ENCODE measurements around the gene CIAO3. TPM values are rescaled to one million over a fixed set of nuclear protein-coding genes. Genes with fewer than 3 reads are reported as not detected.
A peak's percentile ranks its signal among the peaks of the same experiment; 100 is the strongest.

Gene CIAO3
- total and polyA plus RNA-seq, 10 of the 15 experiments (the other 5 are each of a cell fraction or from before 2014, with no cell fraction given), result 1.4 to 37.5 (median 30.8) TPM

DNA sequence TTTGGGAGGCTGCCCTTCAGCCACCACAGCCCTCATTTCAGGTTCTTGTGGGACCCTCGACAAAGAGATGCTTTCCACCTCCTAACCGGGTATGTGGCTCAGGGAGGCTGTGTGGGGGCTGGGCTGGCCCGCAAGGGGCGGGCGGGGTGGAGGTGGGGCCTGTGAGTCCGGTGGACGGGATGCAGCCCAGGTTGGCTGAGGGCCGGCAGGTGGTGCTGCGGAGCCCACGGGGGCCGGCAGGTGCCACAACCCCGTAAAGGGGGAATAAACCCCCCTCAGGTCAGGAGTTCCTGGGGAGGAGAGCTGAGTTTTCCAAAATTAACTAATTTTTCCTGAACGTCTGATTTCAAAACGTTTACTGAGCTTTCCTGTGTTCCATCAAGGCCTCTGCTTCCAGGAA lies 4.9 kb upstream of the CIAO3 start:
- Histone ChIP-seq H3K9ac (ENCODE audit: control insufficient read depth, insufficient read depth, low read length) (no peak overlapping the region), H3K36me3 (ENCODE audit: control insufficient read depth in 2 of 2, insufficient read depth in 2 of 2, low read length in 1 of 2) (no peaks in the 10 kb centered on the region), H3K4me2 (ENCODE audit: control insufficient read depth, insufficient read depth) (no peak overlapping the region), H3K79me2 (ENCODE audit: control insufficient read depth, insufficient read depth, low read length) (no peaks in the 10 kb centered on the region), H3K4me1 (ENCODE audit: control insufficient read depth, insufficient read depth, low read length) (no peaks in the 10 kb centered on the region; the same call in 1 of the 2 replicates), H3K27me3 (replicated peaks in 1 of 2; ENCODE audit: control insufficient read depth in 2 of 2, insufficient read depth in 2 of 2, low read length in 1 of 2) (no peaks in the 10 kb centered on the region), H2AFZ (ENCODE audit: control insufficient read depth, low read depth, low read length) (no peak overlapping the region), H3K9me3 (replicated peaks; ENCODE audit: control insufficient read depth, insufficient read depth, low read length) (no peaks in the 10 kb centered on the region), H3K27ac (ENCODE audit: control insufficient read depth, insufficient read depth) (no peak overlapping the region), H3K4me3 (no peak overlapping the region), H4K20me1 (ENCODE audit: control insufficient read depth, insufficient read depth) (no peaks in the 10 kb centered on the region)
- ChIA-PET SMC1A (ENCODE audit: uncharacterized antibody, unreplicated experiment) (no interaction called here), RAD21 (ENCODE audit: unreplicated experiment) (no interaction called here), POLR2A (interaction anchor here (0.8 kb wide), 1 partner anchor 14 kb away, joined by 3 read pairs; no protein-coding TSS in a partner anchor), CTCF (interaction anchor here (0.6 to 2.4 kb wide), 3 partner anchors 33 to 43 kb away, joined by 3 to 5 read pairs (median 4); partner anchors contain the start of genes CHTF18 and RPUSD1)
- peak; percentile 66 for ATAC-seq
- peak; percentile 13; the same call in 1 of the 2 replicates for TF ChIP-seq SMC3 (IDR thresholded peaks at IDR 0.05; ENCODE audit: borderline replicate concordance, low read length)
- TF ChIP-seq, protein P1, sequence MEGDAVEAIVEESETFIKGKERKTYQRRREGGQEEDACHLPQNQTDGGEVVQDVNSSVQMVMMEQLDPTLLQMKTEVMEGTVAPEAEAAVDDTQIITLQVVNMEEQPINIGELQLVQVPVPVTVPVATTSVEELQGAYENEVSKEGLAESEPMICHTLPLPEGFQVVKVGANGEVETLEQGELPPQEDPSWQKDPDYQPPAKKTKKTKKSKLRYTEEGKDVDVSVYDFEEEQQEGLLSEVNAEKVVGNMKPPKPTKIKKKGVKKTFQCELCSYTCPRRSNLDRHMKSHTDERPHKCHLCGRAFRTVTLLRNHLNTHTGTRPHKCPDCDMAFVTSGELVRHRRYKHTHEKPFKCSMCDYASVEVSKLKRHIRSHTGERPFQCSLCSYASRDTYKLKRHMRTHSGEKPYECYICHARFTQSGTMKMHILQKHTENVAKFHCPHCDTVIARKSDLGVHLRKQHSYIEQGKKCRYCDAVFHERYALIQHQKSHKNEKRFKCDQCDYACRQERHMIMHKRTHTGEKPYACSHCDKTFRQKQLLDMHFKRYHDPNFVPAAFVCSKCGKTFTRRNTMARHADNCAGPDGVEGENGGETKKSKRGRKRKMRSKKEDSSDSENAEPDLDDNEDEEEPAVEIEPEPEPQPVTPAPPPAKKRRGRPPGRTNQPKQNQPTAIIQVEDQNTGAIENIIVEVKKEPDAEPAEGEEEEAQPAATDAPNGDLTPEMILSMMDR (IDR thresholded peaks at IDR 0.05 in 2 of 3, conservative IDR thresholded peaks at IDR 0.05 in 1 of 3; ENCODE audit: control insufficient read depth in 2 of 3, extremely low read depth in 1 of 3, insufficient read depth in 1 of 3, low read depth in 3 of 3, low read length in 3 of 3), result peak; percentile 24 to 57 (median 34); a peak in 5 of 6 replicates
- no peak for TF ChIP-seq TARDBP (IDR thresholded peaks at IDR 0.05; ENCODE audit: borderline replicate concordance)
- intact Hi-C loops (cut with micrococcal nuclease; ENCODE audit: unreplicated experiment), result no loop called here
- FAIRE-seq, result no peak
- in situ Hi-C loops (cut with MboI), result no loop called here
- no peak for DNase-seq (ENCODE audit: low read depth, low spot score)
- WGBS (ENCODE audit: insufficient coverage, insufficient replicate concordance, low lambda C conversion rate, missing lambda C conversion rate), result 0% methylated on average over 14 of the region's 14 CpGs
- BruUV-seq (replicated peaks), result no TSS peak

Data from GM12878 (cell line).